ENCODE data around the gene BANP.
"Not testable (repeated sequence)": the region's sequence is repeated elsewhere in the genome, so short reads cannot be mapped to it uniquely, and the experiment has no call there.

The BANP gene

GRCh38 chr16:88089071-88089470, 137.8 kb downstream of the BANP start:
- DNase-seq: not testable (repeated sequence)

GRCh38 chr16:88089632-88090376, 138.6 kb downstream of the BANP start:
- not testable (repeated sequence) for DNase-seq

- not testable (repeated sequence) for DNase-seq
Measured at GRCh38 chr16:88090377-88091175, 139.3 kb downstream of the BANP start.

GRCh38 chr16:88091221-88091971, 140.2 kb downstream of the BANP start:
- DNase-seq: not testable (repeated sequence)

- not testable (repeated sequence) for DNase-seq
Measured at GRCh38 chr16:88091972-88092302, 140.7 kb downstream of the BANP start.

GRCh38 chr16:88092791-88093555, 141.7 kb downstream of the BANP start:
- not testable (repeated sequence) for DNase-seq

GRCh38 chr16:88093556-88094252, 142.5 kb downstream of the BANP start:
- not testable (repeated sequence) for DNase-seq

GRCh38 chr16:88094253-88094575, 143.0 kb downstream of the BANP start:
- not testable (repeated sequence) for DNase-seq

- not testable (repeated sequence) for DNase-seq
Measured at GRCh38 chr16:88094900-88095299, 143.7 kb downstream of the BANP start.

GRCh38 chr16:88096659-88097058, 145.4 kb downstream of the BANP start:
- not testable (repeated sequence) for DNase-seq

GRCh38 chr16:88098731-88099562, 147.7 kb downstream of the BANP start:
- not testable (repeated sequence) for DNase-seq

- DNase-seq: no peak
Measured at GRCh38 chr16:88099563-88099890, 148.3 kb downstream of the BANP start.

- DNase-seq: not testable (repeated sequence)
Measured at GRCh38 chr16:88099956-88100355, 148.7 kb downstream of the BANP start.

GRCh38 chr16:88100801-88101622, 149.8 kb downstream of the BANP start:
- not testable (repeated sequence) for DNase-seq

- DNase-seq: not testable (repeated sequence)
Measured at GRCh38 chr16:88101623-88102105, 150.4 kb downstream of the BANP start.

GRCh38 chr16:88102597-88102996, 151.4 kb downstream of the BANP start:
- DNase-seq: no peak

- DNase-seq: no peak
Measured at GRCh38 chr16:88103011-88103410, 151.8 kb downstream of the BANP start.

- no peak for DNase-seq
Measured at GRCh38 chr16:88103581-88104188, 152.5 kb downstream of the BANP start.

GRCh38 chr16:88104363-88104762, 153.1 kb downstream of the BANP start:
- not testable (repeated sequence) for DNase-seq

Measured in effector CD4-positive, alpha-beta T cell (primary cell).